HepG2 (cell line): ENCODE data around the gene IL17C. TPM values are rescaled to one million over a fixed set of nuclear protein-coding genes. Genes with fewer than 3 reads are reported as not detected.
A peak's percentile ranks its signal among the peaks of the same experiment; 100 is the strongest.

ENCODE experiments used
- ATAC-seq: fragments of 200-7000 bp; cut with Tn5 transposase; 3 replicates; pipeline ENCODE4 v1.9.1; 2020; ENCODE audit warnings: mild to moderate bottlenecking, moderate library complexity
- BruUV-seq: library from RNA; stranded (reverse); fragments of 400-500 nt; replicated peaks from 2 replicates; lab custom pipeline; 2021; lab: Mats Ljungman, UMichigan
- CTCF ChIA-PET: fragments of 300-600 bp; formaldehyde crosslinking; extraction: SDS; loops from one replicate; lab custom pipeline; 2021; ENCODE audit warnings: low total read pairs, inconsistent platforms, low intra/inter-chr PET ratio; lab: Yijun Ruan, JAX
- POLR2A ChIA-PET: fragments of 350-600 bp; sonication (Branson Sonifier 250); formaldehyde crosslinking; loops from one replicate; lab custom pipeline; 2020; ENCODE audit warnings: antibody characterized with exemption, inconsistent platforms; lab: Yijun Ruan, JAX
- DNase-seq: peaks from one replicate; pipeline ENCODE4 v3.0.0-alpha.2; 2015; ENCODE audit warnings: low spot score
- FAIRE-seq: peaks from 3 replicates; lab custom pipeline; 2011; peaks lifted over from hg19 to GRCh38; lab: Jason Lieb, UNC
- H2AFZ ChIP-seq: one replicate; pipeline ENCODE4 v1.6.1; 2011; ENCODE audit warnings: low read length, inconsistent platforms
- H3K27ac ChIP-seq: fragments of 300-600 bp; 3 replicates; pipeline ENCODE4 v1.8.0; 2011; ENCODE audit warnings: mixed run types, mild to moderate bottlenecking, mixed read lengths, low read length, inconsistent platforms; ENCODE audit not compliant: insufficient read depth; ENCODE audit errors: extremely low read length
- H3K27me3 ChIP-seq, 2 experiments: fragments of 200-600 bp in 1 of 2; 2 replicates in 1 of 2; 3 replicates in 1 of 2; pipeline versions ENCODE4 v1.6.0 to v1.8.0; 2011; ENCODE audit warnings: low read length in 2 of 2, mild to moderate bottlenecking in 2 of 2, moderate library complexity in 2 of 2, inconsistent platforms in 1 of 2; ENCODE audit not compliant: insufficient read depth in 2 of 2, control insufficient read depth in 1 of 2
- H3K36me3 ChIP-seq, 2 experiments: fragments of 200-600 bp in 1 of 2; replicated peaks in 1 of 2; 2 replicates in 1 of 2; 3 replicates in 1 of 2; pipeline versions ENCODE4 v1.5.1 to v1.8.0; 2011; ENCODE audit warnings: low read length in 2 of 2, inconsistent platforms in 1 of 2; ENCODE audit not compliant: insufficient read depth in 2 of 2, control insufficient read depth in 1 of 2
- H3K4me1 ChIP-seq: 2 replicates; pipeline ENCODE4 v1.5.1; 2012; ENCODE audit warnings: low read length, inconsistent platforms; ENCODE audit not compliant: insufficient read depth
- H3K4me2 ChIP-seq: 2 replicates; pipeline ENCODE4 v1.6.0; 2011; ENCODE audit warnings: low read depth, low read length, inconsistent platforms
- H3K4me3 ChIP-seq, 3 experiments: fragments of 200-600 bp in 1 of 3; sonication (generic), shearing (Covaris generic) in 1 of 3; replicated peaks in 1 of 3; 2 replicates each; pipeline ENCODE4 v1.5.1; 2011 to 2016; ENCODE audit warnings: low read length in 3 of 3, inconsistent platforms in 2 of 3, low read depth in 2 of 3, mild to moderate bottlenecking in 2 of 3, control low read depth in 1 of 3, mixed read lengths in 1 of 3; ENCODE audit not compliant: insufficient read depth in 1 of 3
- H3K79me2 ChIP-seq: one replicate; pipeline ENCODE4 v1.6.1; 2011; ENCODE audit warnings: low read length, inconsistent platforms; ENCODE audit not compliant: insufficient read depth
- H3K9ac ChIP-seq: 2 replicates; pipeline ENCODE4 v1.6.0; 2011; ENCODE audit warnings: mild to moderate bottlenecking, low read depth, low read length, inconsistent platforms; ENCODE audit not compliant: insufficient read depth
- H3K9me3 ChIP-seq: 2 replicates; pipeline ENCODE4 v1.5.1; 2012; ENCODE audit warnings: mild to moderate bottlenecking, low read length
- H4K20me1 ChIP-seq: 2 replicates; pipeline ENCODE4 v1.6.0; 2011; ENCODE audit warnings: inconsistent platforms, mild to moderate bottlenecking, low read length, moderate library complexity; ENCODE audit not compliant: insufficient read depth
- JUND ChIP-seq: sonication (generic); formaldehyde crosslinking; IDR thresholded peaks from 2 replicates; pipeline ENCODE4 v1.8.0; 2022; ENCODE audit warnings: mild to moderate bottlenecking, missing genetic modification reagents
- TBX3 ChIP-seq: fragments of 450-650 bp; IDR thresholded peaks from 2 replicates; pipeline ENCODE4 v1.6.1; 2017; ENCODE audit warnings: antibody characterized with exemption, mild to moderate bottlenecking, inconsistent platforms, borderline replicate concordance
- ZMYM3 ChIP-seq: sonication (generic); formaldehyde crosslinking; IDR thresholded peaks from 2 replicates; pipeline ENCODE4 v1.5.1; 2020; ENCODE audit warnings: mild to moderate bottlenecking, missing genetic modification reagents
- ZNF547 ChIP-seq: sonication (generic); formaldehyde crosslinking; IDR thresholded peaks from 2 replicates; pipeline ENCODE4 v1.5.1; 2020; ENCODE audit warnings: mild to moderate bottlenecking, missing genetic modification reagents
- WGBS: methylation state at CpG from one replicate; pipeline ENCODE4 v1.1.6; 2017; ENCODE audit warnings: low lambda C conversion rate; 5-methylcytosine and 5-hydroxymethylcytosine counted together
- in situ Hi-C: cut with HindIII; loops from 2 replicates; pipeline ENCODE4 v1.10.0; 2017; ENCODE audit warnings: low pct_unique_long_range_greater_than_20kb; ENCODE audit not compliant: extremely low pct_ligation_motif_present
- intact Hi-C: fragments of 100-400 bp; cut with micrococcal nuclease; formaldehyde crosslinking; loops from one replicate; pipeline ENCODE4 v1.10.0; 2022; ENCODE audit not compliant: unreplicated experiment
- polyA plus RNA-seq, 8 experiments: library from polyadenylated mRNA; depleted of rRNA in 3 of 8; stranded (reverse) in 7 of 8; unstranded in 1 of 8; fragments of >200 nt; fragmentation: Illumina TruSeq in 4 of 8; extraction: Trizol in 4 of 8; gene quantifications; 2 replicates each; pipeline versions ENCODE4 v1.2.1 to v1.2.3, GENCODE V29; 2011 to 2016; ENCODE audit warnings: low read depth in 4 of 8, missing spikeins in 1 of 8, mixed read lengths in 1 of 8; ENCODE audit not compliant: insufficient read depth in 1 of 8
- total RNA-seq, 5 experiments: library from RNA; depleted of rRNA; stranded (reverse); fragments of >200 nt; fragmentation: Illumina TruSeq; extraction: Trizol; gene quantifications; 2 replicates each; pipeline ENCODE4 v1.2.3, GENCODE V29; 2016; ENCODE audit warnings: low read depth in 1 of 5
- TF ChIP-seq, protein P1 (sequence below): sonication (generic); formaldehyde crosslinking; IDR thresholded peaks from 2 replicates; pipeline ENCODE4 v1.4.0; 2020; ENCODE audit warnings: missing genetic modification reagents

IL17C gene
- total and polyA plus RNA-seq, 2 of the 13 experiments (the other 11 are each of a cell fraction or from before 2014, with no cell fraction given), result not detected

DNA sequence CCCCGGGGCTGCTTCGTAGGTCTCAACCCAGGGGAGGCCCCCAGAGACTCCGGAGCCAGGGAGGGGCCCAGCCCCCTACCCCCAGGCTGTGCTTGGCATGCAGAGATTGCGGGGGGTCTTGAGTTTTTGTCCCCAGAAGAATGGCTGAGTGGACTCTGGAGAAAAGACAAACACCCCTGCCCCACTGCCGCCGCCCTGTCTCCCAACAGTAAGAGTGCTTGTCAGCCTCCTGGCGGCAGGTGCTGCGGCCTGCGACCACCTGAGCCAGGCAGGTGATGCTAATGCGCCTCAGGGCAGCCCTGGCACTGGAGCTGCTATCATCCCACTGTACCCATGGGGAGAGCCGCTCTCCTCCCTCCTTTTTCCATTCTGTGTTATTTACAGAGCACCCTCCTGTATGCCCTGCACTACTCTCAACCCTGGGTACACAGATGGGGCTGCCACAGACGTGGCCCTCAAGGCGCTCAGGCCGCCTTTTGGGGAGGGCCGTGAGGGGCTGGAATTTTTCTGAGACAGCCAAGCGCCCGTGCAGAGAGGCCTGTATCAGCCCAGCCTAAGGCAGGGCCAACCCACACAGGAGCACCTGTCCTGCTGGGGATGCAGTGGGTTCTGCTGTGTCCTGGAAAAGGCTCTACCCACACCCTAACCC lies 2.6 kb upstream of the IL17C start:
- intact Hi-C loops (no loop called here), in situ Hi-C loops (no loop called here)
- Histone ChIP-seq H3K79me2 (no peaks in the 10 kb centered on the region), H3K9me3 (no peaks in the 10 kb centered on the region), H2AFZ (no peak overlapping the region), H4K20me1 (no peaks in the 10 kb centered on the region), H3K9ac (no peak overlapping the region), H3K4me2 (no peak overlapping the region), H3K4me3 (no peak overlapping the region), H3K27ac (no peak overlapping the region), H3K4me1 (peaks cover 22% of the 10 kb centered on the region), H3K36me3 (peaks cover 10 to 25% of the 10 kb centered on the region in 2 experiments; a peak in 4 of 5 replicates), H3K27me3 (peaks cover 17 to 36% of the 10 kb centered on the region in 2 experiments; a peak in 4 of 5 replicates)
- ChIA-PET CTCF (no interaction called here), POLR2A (no interaction called here)
- WGBS, result 82% methylated on average over 7 of the region's 17 CpGs
- TF ChIP-seq JUND (CRISPR knock-in tag), result no peak
- TF ChIP-seq, protein P1, sequence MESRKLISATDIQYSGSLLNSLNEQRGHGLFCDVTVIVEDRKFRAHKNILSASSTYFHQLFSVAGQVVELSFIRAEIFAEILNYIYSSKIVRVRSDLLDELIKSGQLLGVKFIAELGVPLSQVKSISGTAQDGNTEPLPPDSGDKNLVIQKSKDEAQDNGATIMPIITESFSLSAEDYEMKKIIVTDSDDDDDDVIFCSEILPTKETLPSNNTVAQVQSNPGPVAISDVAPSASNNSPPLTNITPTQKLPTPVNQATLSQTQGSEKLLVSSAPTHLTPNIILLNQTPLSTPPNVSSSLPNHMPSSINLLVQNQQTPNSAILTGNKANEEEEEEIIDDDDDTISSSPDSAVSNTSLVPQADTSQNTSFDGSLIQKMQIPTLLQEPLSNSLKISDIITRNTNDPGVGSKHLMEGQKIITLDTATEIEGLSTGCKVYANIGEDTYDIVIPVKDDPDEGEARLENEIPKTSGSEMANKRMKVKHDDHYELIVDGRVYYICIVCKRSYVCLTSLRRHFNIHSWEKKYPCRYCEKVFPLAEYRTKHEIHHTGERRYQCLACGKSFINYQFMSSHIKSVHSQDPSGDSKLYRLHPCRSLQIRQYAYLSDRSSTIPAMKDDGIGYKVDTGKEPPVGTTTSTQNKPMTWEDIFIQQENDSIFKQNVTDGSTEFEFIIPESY (CRISPR knock-in tag), result peak; percentile 17; the same call in 1 of the 2 replicates
- no peak for DNase-seq
- no TSS peak for BruUV-seq
- no peak for FAIRE-seq
- no peak for ATAC-seq

- Histone ChIP-seq H3K4me3 (no peak overlapping the region), H3K4me2 (no peak overlapping the region), H3K9ac (no peak overlapping the region), H3K79me2 (no peaks in the 10 kb centered on the region), H3K36me3 (peaks cover 6 to 18% of the 10 kb centered on the region in 2 experiments; a peak in 3 of 5 replicates), H3K4me1 (peaks cover 28% of the 10 kb centered on the region), H2AFZ (no peak overlapping the region), H4K20me1 (no peaks in the 10 kb centered on the region), H3K27ac (no peak overlapping the region), H3K9me3 (no peaks in the 10 kb centered on the region), H3K27me3 (peaks cover 17 to 39% of the 10 kb centered on the region in 2 experiments; a peak in 4 of 5 replicates)
- intact Hi-C loops (no loop called here), in situ Hi-C loops (no loop called here)
- 59% methylated on average over 14 of the region's 23 CpGs for WGBS
- ChIA-PET CTCF (no interaction called here), POLR2A (interaction anchor here (1.0 kb wide), 1 partner anchor 14 kb away, joined by 3 read pairs; the partner anchor contains the start of gene CYBA)
- ATAC-seq (no peak), DNase-seq (no peak), FAIRE-seq (no peak)
- BruUV-seq, result no TSS peak
- TF ChIP-seq ZMYM3 (CRISPR knock-in tag) (peak; percentile 59; the same call in 1 of the 2 replicates), ZNF547 (no peak), TBX3 (no peak)
These were observed 1.7 kb upstream of the IL17C start for GRCh38 chr16:88636488-88637265.
